GM18873 (cell line): ENCODE measurements around the gene CCDC85A.

ENCODE experiments used
- ATAC-seq: cut with Tn5 transposase; IDR thresholded peaks from one replicate; pipeline ENCODE4 v1.9.1; 2021; ENCODE audit warnings: mild to moderate bottlenecking, moderate library complexity, moderate number of reproducible peaks; ENCODE audit not compliant: unreplicated experiment, low FRiP score

The CCDC85A gene

GRCh38 chr2:56348392-56349210 lies 164.8 kb downstream of the CCDC85A start:
- peak; percentile 58 for ATAC-seq

- no peak for ATAC-seq
These were observed 174.0 kb downstream of the CCDC85A start for GRCh38 chr2:56357655-56358295.

GRCh38 chr2:56361844-56362243 lies 178.1 kb downstream of the CCDC85A start:
- ATAC-seq: no peak

GRCh38 chr2:56364902-56365301 lies 181.1 kb downstream of the CCDC85A start:
- no peak for ATAC-seq

- no peak for ATAC-seq
These were observed 185.5 kb downstream of the CCDC85A start for GRCh38 chr2:56369316-56369715.

GRCh38 chr2:56372071-56372656 lies 188.4 kb downstream of the CCDC85A start:
- ATAC-seq: no peak

GRCh38 chr2:56375251-56375650 lies 191.5 kb downstream of the CCDC85A start:
- no peak for ATAC-seq

GRCh38 chr2:56376699-56377665 lies 193.2 kb downstream of the CCDC85A start:
- ATAC-seq: no peak

GRCh38 chr2:56379066-56379465 lies 195.3 kb downstream of the CCDC85A start:
- ATAC-seq: no peak

GRCh38 chr2:56380861-56381260 lies 197.1 kb downstream of the CCDC85A start:
- ATAC-seq: no peak

GRCh38 chr2:56382466-56382865 lies 198.7 kb downstream of the CCDC85A start:
- ATAC-seq: no peak

- no peak for ATAC-seq
These were observed 202.9 kb downstream of the CCDC85A start for GRCh38 chr2:56386657-56387056.

GRCh38 chr2:56390644-56391043 lies 206.9 kb downstream of the CCDC85A start:
- ATAC-seq: no peak

- no peak for ATAC-seq
These were observed 226.3 kb downstream of the CCDC85A start for GRCh38 chr2:56410140-56410539.

- ATAC-seq: no peak
These were observed 232.8 kb downstream of the CCDC85A start for GRCh38 chr2:56416500-56417176.
